Stimulated activated CD4-positive, alpha-beta T cell treated with anti-CD3 and anti-CD28 coated beads, TNF-alpha, amount 100 ng/mL, for 24 hours (primary cell): ENCODE measurements around the gene TMOD1.
"Not testable (repeated sequence)": the region's sequence is repeated elsewhere in the genome, so short reads cannot be mapped to it uniquely, and the experiment has no call there.

ENCODE experiments used
- DNase-seq, 3 experiments: peaks; one replicate each; pipeline ENCODE4 v3.0.0-alpha.2; 2020; ENCODE audit warnings: low read depth in 3 of 3

Gene TMOD1

DNA sequence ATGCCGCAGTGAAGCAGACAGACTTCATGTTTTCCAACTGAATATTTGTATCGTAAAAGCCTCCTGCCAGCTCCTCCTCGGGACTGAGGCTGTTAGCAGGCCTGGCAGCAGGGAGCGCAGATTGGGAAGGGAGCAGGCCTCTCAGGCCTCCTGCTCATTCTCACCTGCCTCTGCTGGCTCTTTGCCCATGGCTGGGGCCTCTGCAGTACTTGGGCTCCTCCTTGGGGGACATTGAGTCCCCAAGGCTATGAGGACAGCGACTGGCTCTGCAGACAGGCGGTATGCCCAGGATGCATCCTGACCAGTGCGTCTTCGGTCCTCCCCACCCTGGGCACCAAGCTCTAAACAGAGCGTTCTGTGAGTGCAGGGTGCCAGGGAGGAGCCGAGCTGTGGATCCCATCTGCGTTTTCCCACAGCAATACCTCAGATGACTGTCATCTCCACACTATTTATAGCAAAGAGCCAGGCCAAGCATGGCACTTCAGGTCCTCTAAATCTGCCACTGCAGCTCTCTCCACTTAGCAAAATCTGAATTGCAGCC is 93.0 kb downstream of the TMOD1 start:
- no peak for DNase-seq

DNA sequence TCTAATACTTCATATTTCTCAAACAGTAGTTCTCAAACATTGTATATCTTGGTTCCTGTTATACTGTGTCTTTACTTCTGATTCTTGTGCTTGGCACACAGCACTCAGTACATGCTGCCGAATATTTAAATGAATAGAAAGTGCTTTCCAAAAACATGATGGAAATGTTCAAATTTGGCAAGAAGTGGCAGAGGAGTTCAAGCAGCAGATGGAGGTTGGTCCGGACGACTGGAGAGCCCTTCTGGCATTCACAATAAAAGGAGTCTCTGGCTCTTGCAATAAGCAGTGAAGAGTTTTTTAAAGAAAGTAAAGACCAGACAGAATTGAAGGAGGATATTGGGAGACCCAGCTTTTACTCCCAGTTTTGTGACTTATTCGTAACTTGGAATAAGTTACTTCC is 95.4 kb downstream of the TMOD1 start:
- DNase-seq = no peak

DNA sequence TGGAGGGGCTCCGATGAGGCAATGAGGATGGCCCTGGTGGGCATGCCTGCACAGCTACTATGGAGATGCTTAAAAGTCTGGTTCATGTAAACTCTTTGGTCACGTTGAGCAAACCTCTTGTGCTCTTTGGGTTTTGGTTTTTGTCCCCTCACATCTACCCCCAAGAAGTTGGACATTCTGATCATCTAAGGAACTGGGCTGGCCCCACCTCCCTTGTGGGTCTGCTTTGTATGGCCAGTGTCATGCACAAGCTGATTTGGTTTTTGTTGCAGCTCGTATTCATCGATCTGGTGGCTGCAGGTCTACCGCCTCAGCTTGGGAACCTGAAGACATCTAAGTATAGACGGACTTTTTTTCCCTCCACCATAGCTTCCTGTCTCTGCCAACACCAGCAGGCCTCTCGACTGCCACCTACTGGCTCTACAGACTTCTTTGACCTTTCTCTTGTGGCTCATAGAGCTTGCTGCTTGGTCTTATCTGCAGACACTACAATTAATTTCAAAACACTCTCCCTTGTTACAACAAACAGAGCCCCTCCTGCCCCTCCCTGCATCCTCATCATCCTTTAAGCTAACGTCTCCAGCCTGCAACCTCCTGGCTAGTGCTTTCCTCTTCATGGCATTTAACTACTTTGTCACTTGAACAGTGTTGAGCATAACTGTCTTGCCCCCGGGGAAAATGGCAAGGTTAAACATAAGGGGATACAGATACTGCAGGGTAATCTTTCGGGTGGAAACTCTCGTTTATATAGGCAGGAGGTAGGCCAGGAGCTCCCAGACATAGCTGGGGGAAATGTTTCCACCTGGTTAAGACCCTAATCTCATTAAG is 97.2 kb downstream of the TMOD1 start:
- DNase-seq = peak; percentile 41 to 61 (median 59)

DNA sequence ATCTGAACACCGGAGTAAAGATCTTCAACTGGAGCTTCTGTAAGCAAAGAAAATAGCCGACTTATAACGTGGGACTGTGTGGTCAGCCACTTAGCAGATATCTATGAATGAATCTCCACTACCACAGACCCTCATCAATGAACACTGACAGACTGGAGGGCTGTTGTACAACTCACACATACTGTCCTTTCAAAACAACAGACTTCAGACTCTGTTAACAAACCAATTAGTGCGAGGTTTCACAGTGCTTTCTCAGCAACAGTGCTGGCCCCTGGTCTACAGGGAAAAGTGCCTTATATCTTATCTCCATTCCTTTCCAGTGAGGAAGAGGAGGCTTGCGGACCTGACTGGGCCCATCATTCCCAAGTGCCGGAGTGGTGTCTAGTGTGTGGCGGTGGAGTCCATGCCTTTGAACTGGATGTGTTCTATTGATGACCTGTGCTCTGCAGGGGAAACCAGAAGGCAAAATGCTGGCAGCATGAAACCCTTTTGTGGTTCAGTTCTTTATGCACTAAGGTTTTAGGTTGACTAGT is 97.9 kb downstream of the TMOD1 start:
- no peak for DNase-seq

DNA sequence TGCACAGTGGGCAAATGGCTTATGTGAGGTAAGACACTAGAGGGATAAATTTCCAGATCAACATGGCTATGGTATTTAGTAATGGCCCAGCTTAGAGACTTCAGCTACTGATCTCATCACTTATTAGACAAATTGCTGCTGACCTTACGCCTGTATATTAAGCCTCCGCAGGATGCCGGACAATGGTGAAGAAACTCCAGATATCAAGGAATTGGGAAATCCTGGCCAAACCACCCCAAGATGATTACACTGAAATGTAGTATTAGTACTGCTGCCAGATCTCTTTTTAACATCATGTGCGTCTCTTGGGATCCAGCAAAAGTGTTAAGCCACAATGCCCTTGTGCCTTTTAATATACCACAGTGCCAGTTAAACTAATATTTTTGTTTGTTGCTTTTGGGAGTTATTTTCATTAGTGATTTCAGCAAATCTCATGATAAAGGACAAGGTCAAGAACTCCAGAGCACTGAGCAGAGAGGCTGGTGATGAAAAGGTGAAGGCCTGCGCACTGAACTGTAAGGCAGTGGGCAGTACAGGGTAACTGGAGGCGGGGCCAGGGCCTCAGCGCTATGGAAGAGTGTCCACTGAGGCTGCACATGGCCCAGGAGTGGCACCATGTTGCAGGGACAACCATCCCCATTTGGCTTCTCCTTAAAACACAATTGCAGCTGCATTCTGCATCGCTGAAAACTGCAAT is 99.2 kb downstream of the TMOD1 start:
- DNase-seq = no peak

DNA sequence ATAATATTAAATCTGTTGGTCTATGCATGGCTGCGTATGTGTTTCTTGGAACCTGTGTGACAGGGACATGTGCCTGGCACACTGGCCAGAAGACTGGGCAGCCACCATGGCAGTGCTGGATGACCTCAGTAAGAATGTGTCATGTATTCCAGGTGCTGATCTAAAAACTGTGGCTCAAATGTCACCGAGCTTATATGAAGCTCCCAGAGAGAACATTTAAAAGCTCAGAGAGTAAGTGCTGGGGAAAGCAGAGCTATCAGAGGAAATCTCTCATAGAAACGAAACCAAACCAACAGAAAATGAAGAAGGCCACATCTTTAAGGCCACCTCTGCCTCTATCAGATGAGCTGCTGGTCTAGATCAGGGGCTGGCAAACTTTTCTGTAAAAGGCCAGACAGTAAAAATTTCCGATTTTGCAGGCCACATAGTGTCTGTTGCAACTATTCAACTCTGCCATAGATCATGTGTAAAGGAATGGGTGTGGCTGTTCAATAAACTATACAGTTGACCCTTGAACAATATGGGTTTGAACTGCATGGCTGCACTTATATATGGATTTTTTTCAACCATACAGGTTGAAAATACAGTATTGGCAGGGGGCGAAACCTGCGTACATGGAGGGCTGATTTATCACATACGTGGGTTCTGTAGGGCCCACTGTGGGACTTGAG is 99.9 kb downstream of the TMOD1 start:
- no peak for DNase-seq

DNA sequence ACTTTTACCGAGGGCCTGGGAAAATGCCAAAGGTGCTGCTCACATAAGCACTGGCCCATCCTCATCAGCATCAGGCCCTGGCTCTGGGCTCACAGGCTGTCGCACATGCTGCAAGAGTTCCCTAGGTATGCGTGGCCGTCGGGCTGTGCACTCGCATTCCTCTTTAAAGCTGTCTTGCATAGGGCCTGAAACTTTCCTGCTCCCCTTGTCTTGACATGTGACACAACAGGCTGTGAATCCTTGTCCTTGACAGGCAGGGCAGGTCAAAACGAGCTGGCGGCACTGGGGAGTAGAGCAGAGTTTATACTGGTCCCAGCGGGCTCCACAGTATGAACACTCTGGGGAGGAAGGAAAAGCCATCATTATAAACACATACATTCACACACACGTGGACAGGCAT is 101.0 kb downstream of the TMOD1 start:
- no peak for DNase-seq

DNA sequence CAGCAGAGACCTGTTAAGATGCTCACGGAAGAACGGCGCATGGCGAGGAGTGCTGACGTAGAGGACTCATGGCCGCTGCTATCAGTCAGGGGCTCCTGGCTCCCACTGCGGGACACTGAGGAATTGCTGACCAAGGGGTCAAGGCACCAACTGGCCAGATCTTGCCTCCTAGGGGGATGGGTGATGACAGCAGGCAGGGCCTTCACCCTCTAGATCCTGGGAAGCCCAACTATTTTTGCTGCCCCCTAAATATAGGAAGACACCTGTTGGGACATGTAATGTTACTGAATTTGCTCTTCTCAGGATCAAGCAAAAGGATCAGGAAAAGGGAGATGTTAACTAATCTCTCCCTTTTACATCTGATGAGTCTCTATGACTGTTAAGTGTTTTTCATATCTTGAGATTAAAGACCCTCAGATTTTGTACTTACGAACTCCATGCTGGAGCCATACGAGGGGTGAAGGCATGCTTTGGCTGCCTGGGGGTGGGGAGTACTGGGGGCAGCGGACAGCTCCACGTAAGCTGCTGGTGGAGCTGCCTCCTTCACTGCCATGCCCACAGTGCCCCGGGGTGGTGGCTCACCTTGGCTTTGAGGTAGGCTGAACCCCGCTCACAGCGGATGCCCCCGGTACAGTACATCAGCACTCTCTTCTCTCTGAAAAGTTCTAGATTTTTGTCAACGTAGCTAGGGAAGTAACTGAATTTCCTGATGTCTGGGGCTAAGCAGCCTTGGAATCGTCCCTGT is 103.6 kb downstream of the TMOD1 start:
- DNase-seq = no peak

DNA sequence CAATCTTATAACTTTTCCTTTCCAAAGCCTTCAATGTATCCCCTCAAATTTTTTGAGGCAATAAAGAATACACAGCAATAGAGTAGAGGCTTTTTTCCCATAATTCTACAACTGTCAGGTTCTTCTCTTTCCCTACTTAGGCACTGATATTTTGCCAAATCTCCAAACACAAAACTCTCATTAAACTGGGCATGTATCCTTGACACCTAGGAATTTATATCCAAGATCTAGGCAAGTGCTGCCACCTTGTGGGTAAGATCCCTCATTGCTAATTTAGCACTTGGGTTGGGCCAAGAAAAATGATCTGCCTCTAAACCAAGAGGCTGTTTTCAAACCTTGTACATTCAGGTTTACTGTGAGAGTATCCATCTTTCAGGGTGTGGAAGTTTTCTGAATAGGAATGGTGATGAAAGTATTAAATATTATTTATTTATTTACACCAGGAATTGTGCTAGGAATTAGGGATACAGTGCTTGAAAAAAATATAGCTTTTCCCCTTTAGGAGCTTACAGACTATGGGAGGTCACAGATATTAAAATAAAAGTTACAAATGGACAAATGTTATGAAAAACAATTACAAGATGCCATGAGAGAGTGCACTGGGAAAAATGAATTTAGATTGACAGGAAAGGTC is 114.1 kb downstream of the TMOD1 start:
- peak in 2 of 3 experiments; percentile 34 to 36 for DNase-seq

DNA sequence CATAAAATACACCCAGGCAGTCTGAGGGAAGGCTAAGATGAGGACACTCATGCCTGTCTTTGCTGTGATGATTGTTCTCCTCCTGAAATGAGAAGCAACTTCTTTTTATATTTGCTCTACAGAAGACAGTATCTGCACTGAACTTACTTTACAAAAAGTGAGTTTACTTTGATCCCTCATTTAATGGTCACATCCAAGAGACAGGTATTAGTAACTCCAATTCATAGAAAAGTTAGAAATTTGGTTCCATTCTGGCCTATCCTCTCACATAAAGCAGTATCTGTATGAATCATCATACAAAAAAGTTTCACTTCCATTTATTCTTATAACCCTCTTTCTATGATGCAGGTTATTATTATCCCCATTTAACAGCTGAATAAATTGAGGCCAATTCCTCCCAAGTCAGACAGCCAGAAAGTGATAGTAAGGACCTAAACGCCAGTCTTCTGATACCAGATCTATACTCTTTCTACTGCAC is 116.5 kb downstream of the TMOD1 start:
- DNase-seq = no peak

DNA sequence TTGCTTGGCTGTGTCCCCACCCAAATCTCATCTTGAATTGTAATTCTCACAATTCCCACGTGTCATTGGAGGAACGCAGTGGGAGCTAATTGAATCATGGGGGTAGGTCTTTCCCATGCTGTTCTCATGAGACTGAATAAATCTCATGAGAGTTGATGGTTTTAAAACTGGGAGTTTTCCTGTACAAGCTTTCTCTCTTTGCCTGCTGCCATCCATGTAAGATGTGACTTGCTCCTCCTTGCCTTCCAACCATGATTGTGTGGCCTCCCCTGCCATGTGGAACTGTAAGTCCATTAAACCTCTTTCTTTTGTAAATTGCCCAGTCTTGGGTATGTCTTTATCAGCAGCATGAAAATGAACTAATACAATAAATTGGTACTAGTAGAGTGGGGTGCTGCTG is 118.6 kb downstream of the TMOD1 start:
- not testable (repeated sequence) for DNase-seq

DNA sequence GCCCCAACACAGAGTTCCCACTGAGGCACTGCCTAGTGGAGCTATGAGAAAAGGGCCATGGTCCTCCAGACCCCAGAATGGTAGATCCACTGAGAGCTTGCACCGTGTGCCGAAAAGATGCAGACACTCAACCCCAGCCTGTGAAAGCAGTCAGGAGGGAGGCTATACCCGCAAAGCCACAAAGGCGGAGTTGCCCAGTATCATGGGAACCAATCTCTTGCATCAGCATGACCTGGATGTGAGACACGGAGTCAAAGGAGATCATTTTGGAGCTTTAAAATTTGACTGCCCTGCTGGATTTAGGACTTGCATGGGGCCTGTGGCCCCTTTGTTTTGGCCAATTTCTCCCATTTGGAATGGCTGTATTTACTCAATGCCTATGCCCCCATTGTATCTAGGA is 121.0 kb downstream of the TMOD1 start:
- not testable (repeated sequence) for DNase-seq

DNA sequence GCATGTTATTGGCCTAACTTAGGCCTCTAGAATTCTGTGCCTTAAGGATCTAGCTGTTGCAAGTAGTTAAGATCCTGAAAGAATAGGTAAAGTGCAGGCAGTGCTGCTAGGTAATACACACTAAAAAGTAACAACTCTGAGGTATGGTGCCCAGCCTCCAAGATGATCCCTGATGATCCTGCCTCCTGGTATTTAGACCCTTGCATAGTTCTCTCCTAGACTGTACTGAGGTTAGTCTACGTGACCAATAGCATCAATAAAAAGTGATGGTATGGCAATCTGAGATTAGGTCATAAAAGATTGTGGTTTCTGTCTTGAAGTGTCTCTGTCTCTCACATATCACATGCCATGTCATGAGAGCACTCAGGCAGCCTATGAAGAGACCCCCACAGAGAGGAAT is 122.5 kb downstream of the TMOD1 start:
- DNase-seq = no peak

DNA sequence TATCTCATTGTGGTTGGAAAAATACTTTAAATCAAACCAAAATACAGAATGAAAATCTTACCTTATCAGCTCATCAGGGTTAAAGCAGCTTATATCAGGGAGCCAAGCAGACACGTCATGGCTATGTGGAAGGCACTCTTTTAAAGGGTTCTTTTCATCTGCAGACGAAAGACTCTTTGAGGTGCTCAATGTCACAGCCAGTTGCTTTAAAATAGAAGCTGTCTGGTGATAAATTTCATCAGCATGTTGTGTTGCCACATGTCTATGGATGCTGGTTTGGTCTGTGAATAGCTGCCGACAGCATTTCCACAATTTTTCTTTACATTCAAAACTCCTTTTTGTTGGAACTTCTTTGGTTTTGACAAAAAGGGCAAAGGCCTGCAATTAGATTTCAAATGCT is 124.2 kb downstream of the TMOD1 start:
- no peak for DNase-seq

DNA sequence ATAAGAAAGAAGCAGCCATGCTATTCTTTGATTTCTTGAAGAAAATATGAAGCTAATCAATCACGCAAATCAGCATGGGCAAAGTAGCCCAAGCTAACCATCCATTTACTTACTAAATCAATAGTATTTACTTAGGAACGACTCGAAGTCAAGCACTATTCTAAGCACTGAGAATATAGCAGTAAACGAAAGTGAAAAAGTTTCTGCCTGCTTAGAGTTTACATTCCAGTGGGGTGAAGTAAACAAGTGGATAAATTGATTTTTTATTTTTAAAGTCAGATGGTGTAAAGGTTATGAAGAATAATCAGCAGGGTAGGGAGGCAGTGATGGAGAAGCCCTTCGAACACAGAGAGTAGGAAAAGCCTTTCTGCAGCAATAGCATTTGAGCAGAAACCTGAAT is 126.2 kb downstream of the TMOD1 start:
- DNase-seq = no peak

DNA sequence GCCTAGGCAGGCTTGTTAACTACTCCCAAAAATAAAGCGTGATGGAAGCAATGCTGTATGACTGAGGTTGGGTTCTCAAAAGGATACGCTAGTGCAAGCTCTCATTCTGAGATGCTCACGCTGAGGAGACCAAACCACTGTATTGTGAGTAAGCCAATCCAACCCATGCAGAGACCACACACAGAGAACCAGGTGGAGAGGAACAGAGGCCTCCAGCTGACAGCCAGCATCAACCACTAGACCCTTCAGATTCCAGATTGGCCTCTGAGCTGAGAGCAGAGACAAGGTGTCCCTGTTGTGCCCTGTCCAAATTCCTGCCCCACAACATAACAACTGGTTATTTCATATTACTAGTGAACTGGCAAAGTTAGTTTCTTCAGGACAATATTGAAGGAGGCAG is 127.2 kb downstream of the TMOD1 start:
- no peak for DNase-seq

DNA sequence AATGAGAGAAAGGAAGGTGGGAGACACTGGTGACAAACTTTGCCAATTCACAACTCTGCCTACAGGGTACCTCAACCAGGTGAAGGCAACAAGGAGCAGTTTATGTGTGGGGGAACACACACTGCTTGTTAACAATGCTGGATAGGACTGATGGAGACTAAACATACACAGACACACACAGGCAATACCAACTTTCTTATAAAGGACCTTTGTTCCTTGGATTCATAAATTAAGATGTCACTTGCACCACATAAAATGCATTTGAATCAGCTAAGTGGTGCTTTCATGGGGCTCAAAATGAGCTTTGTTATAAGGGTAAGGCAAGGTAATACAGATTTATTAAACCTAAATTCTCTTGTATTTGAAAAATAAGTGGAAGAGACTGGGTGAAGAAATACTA is 127.7 kb downstream of the TMOD1 start:
- DNase-seq = no peak

DNA sequence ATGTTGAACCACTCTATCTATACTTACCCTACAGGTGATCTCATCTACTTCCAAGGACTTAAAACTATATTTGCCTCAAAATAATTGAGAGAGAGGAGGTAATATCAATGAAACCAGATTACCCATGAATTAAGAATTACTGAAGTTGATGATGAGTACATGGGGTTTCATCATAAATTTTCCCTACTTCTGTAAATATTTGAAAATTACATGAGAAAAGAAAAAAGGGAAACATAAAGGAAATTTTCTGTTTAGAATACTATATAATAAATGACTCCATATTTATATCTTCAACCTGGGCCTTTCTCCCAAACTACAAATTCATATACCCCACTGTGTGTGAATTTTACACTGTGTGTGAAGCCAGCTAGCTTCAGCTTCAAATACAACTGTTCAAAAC is 129.1 kb downstream of the TMOD1 start:
- DNase-seq = no peak

DNA sequence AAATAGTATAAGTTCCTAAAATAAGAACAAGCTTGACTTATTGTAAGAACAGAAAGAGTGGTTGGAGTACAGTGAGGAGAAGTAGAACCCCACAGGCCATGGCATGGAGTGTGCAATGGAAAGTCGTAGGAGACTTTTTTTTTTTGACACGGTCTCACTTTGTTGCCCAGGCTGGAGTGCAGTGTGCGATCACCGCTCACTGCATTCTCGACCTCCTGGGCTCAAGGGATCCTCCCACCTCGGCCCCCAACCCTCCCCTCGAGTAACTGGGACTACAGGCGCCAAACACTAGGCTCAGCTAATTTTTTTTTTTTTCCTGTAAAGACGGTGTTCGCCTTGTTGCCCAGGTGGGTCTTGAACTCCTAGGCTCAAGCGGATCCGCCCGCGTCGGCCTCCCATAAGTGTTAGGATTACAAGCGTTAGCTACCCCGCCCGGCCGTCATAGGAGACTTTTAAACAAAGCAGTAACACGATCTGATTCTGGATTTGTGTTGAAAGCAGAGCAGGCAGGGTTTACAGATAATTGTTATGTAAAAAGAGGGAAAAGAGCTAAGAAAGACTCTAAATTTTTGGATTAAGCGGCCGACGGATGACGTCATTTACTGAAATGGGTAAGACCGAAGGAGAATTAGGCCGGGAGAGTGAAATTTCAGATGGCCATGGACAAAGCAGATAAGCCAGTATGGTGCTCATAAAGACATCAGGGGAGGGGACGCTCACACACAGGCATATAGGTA is 130.9 kb downstream of the TMOD1 start:
- DNase-seq = peak in 2 of 3 experiments; percentile 9 to 16
